ENCODE data around the gene ZNF117.

Gene ZNF117

DNA sequence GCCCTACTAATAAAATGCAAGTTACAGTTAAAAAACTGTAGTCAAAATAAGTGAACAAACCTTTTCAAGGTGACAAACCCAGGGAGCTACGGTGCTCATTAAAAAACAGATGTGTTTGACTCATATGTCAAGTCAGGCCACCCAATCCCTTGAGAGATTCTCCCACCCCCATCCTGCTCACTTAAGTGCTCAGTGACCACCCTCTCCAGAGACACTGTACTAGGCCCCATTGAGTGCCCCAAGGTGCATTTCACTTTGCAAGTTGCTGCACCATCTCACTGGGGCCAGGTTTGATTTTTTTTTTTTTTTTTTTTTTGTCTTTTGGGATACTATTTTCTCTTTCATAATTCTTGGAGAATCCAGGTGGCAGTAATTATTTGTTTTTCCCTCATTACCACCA, 13.7 kb upstream of the ZNF117 start:
- Mint-ChIP-seq H3K4me3 (peak overlapping the region; percentile 95 to 96), H3K9me3 (no peaks in the 10 kb centered on the region), H3K36me3 (ENCODE audit: insufficient read depth) (peaks cover 23% of the 10 kb centered on the region), H3K27ac (peak overlapping the region in 1 of 2 donors; percentile 98), H3K4me1 (ENCODE audit: low read depth in 2 of 2) (peaks cover 42 to 45% of the 10 kb centered on the region in 2 donors), H3K27me3 (no peaks in the 10 kb centered on the region)
- no peak for ATAC-seq (replicated peaks)
- no peak for DNase-seq

DNA sequence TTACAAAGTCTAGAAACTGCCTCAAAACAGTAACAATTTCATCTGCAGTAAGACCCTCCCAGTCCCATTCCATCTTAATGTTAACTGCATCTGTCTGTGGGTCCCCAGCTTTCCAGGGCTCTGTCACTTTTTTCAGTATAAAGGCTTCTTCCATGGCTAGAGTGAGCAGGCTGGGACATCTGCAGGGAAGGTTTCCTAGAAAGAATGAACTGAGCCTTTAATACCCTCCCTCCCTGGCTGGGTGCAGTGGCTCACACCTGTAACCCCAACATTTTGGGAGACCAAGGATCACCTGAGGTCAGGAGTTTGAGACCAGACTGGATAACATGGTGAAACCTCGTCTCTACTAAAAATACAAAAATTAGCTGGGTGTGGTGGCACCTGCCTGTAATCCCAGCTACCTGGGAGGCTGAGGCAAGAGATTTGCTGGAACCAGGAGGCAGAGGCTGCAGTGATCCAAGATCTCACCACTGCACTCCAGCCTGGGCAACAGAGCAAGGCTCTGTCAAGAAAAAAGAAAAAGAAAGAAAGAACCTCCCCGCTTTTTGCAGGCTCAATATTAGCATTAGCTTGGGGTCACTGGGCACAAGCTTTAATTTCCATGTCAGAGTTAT, 12.2 kb upstream of the ZNF117 start:
- Mint-ChIP-seq H3K4me1 (ENCODE audit: low read depth in 2 of 2) (peaks cover 42 to 56% of the 10 kb centered on the region in 2 donors), H3K27me3 (no peaks in the 10 kb centered on the region), H3K4me3 (no peak overlapping the region), H3K9me3 (peaks cover 4 to 8% of the 10 kb centered on the region in 2 donors), H3K27ac (peak overlapping the region; percentile 4 to 30), H3K36me3 (ENCODE audit: insufficient read depth) (peaks cover 34% of the 10 kb centered on the region)
- no peak for DNase-seq
- no peak for ATAC-seq (replicated peaks)

- Mint-ChIP-seq H3K4me1 (ENCODE audit: low read depth in 2 of 2) (peaks cover 32 to 46% of the 10 kb centered on the region in 2 donors), H3K9me3 (peaks cover 4 to 20% of the 10 kb centered on the region in 2 donors), H3K27ac (no peak overlapping the region), H3K4me3 (no peak overlapping the region), H3K27me3 (no peaks in the 10 kb centered on the region), H3K36me3 (ENCODE audit: insufficient read depth) (peaks cover 36% of the 10 kb centered on the region)
- no peak for DNase-seq
- ATAC-seq (replicated peaks), result no peak
Measured at GRCh38 chr7:65001291-65001814, 10.5 kb upstream of the ZNF117 start.

DNA sequence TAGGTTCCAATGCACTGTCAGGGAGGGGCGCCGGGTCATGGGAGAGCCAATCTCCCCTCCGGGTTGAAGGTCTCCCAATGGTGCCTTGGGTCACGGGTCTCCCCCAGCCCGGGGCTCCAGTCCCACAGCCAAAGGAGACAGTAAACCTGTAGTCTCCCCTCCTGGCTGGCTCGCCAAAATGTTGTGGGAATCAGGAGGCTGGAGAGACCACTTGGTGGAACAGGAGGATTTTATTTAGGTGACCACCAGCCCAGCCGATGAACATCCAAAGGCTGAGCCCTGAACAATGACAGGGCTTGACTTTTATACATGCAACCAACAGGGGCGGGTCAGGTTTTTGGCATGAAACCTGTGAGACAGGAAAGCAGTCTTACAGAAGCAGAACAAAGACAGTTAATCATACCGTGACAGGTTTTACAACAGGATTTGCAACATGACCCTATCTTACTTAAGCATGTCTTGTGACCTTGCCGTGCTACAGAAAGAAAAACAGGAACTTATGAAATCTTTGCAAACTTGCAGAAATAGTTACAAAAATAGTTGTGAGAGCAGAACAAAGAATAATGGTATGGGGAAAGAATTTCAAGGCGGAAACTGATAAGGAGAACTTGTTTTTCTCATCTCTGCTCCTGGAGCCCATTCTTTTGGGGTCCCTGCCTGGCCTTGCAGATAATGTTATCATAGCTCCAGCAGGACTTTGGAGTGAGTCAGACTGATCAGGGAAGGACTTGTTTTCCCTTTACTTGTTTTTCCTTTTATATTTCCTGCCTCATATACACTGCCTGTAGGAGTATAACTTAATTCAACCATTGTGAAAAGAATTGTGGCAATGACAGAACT, 8.5 kb upstream of the ZNF117 start:
- no peaks in the 10 kb centered on the region for H3K27me3 Mint-ChIP-seq
- ATAC-seq (replicated peaks), result no peak
- no peak overlapping the region for H3K4me3 Mint-ChIP-seq
- H3K27ac Mint-ChIP-seq, result peak overlapping the region in 1 of 2 donors; percentile 35
- DNase-seq, result no peak
- peaks cover 7 to 26% of the 10 kb centered on the region in 2 donors for H3K9me3 Mint-ChIP-seq
- peaks cover 27% of the 10 kb centered on the region for H3K36me3 Mint-ChIP-seq (ENCODE audit: insufficient read depth)
- peaks cover 18 to 29% of the 10 kb centered on the region in 2 donors for H3K4me1 Mint-ChIP-seq (ENCODE audit: low read depth in 2 of 2)

DNA sequence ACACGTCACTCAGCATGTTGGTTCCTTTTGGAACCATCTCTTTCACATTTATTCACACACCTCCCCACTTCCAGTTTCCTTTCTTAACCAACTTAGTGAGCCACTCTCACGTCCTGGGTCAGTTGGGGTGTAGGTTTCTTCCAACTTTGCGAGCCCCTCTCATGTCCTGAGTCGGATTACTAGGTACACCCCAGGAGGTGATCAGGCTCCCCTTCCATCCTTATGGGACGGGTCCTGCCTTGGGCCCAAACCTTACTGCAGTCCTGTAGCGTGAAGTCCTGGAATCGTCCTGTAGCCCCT, 8.0 kb upstream of the ZNF117 start:
- Mint-ChIP-seq H3K4me1 (ENCODE audit: low read depth in 2 of 2) (peaks cover 17 to 26% of the 10 kb centered on the region in 2 donors), H3K4me3 (no peak overlapping the region), H3K27me3 (no peaks in the 10 kb centered on the region), H3K9me3 (peaks cover 7 to 30% of the 10 kb centered on the region in 2 donors), H3K27ac (peak overlapping the region in 1 of 2 donors; percentile 35), H3K36me3 (ENCODE audit: insufficient read depth) (peaks cover 26% of the 10 kb centered on the region)
- no peak for ATAC-seq (replicated peaks)
- no peak for DNase-seq

DNA sequence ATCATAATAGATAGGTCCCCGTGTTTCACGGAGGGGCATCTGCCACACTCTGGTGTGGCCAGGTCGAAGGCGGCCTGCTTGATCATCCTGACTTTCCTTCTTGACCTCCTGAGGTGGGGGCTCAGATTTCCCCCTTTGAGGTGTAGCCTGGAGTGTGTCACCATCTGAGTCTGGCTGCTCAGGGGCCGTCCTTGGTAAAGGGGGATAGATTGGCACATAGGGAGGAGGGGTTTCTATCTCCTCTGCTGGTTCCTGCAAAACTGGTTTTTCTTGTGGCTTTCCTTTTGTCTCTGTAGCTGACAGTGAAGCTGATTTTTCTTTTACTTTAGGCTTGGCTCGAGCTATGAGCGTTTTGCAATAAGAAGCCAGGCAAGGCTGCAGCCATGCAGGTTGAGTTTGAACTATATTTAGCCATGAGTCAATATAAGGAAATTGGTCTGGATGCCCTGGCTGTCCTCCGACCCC, 7.1 kb upstream of the ZNF117 start:
- DNase-seq (no peak), ATAC-seq (replicated peaks) (no peak)
- Mint-ChIP-seq H3K4me1 (ENCODE audit: low read depth in 2 of 2) (peaks cover 13 to 23% of the 10 kb centered on the region in 2 donors), H3K9me3 (peaks cover 7 to 30% of the 10 kb centered on the region in 2 donors), H3K36me3 (ENCODE audit: insufficient read depth) (peaks cover 26% of the 10 kb centered on the region), H3K27ac (no peak overlapping the region), H3K4me3 (no peak overlapping the region), H3K27me3 (no peaks in the 10 kb centered on the region)

DNA sequence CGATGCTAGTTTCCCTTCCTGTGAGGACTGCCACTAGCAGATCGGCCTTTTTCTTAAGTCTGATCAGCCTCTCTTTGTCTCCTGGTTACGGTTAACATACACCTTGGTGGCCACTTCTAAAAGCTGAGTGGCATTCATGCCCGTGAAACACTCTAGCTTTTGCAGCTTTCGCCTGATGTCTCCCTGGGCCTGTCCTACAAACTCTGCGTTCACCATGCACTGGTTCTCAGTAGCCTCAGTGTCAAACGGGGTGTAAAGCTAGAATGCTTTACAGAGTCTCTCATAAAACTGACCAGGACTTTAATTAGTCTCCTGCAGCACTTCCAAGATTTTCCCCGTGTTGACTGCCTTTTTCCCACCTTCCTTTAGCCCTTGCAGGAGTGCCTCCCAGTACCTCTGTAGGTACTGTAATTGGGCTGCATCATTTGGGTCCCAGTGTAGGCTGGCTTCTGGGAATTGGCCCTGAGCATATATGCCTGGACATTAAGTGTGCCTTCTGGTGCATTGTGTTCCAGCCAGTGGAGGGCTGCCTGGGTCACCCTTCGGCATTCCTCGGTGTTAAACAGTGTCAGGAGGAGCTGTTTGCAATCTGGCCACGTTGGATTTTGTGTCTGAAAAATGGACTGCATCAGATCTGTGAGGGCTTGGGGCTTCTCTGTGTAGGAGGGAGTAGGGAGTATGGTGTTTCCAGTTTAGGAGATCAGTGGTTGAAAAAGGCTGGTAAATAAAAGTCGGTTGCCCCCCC, 6.5 kb upstream of the ZNF117 start:
- no peaks in the 10 kb centered on the region for H3K27me3 Mint-ChIP-seq
- peaks cover 8 to 34% of the 10 kb centered on the region in 2 donors for H3K9me3 Mint-ChIP-seq
- DNase-seq (no peak), ATAC-seq (replicated peaks) (no peak)
- H3K36me3 Mint-ChIP-seq (ENCODE audit: insufficient read depth), result peaks cover 26% of the 10 kb centered on the region
- H3K4me1 Mint-ChIP-seq (ENCODE audit: low read depth in 2 of 2), result peaks cover 9 to 17% of the 10 kb centered on the region in 2 donors
- no peak overlapping the region for H3K27ac Mint-ChIP-seq
- no peak overlapping the region for H3K4me3 Mint-ChIP-seq

DNA sequence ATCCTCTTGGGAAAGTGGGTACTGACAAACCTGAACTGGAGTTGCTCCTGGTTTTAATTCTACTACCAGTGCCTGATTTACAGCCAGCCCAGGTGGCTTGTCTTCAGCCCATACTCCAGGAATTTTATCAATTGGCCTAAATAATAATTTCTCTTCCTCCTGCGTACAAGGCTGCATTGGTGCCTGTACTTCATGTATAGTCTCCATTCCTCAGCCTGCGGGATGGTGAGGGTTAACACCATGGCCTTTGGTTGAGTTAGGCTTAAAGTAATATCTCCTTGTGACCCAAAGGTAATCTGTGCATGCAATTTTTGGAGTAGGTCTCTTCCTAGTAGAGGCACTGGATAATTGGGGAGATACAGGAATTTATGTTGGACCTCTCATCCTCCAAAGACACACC, 5.5 kb upstream of the ZNF117 start:
- H3K27ac Mint-ChIP-seq, result no peak overlapping the region
- DNase-seq, result no peak
- peaks cover 20% of the 10 kb centered on the region for H3K36me3 Mint-ChIP-seq (ENCODE audit: insufficient read depth)

GRCh38 chr7:64993901-64994300, 3.1 kb upstream of the ZNF117 start:
- H3K27me3 Mint-ChIP-seq, result no peaks in the 10 kb centered on the region
- H3K36me3 Mint-ChIP-seq (ENCODE audit: insufficient read depth), result peaks cover 12% of the 10 kb centered on the region
- H3K4me1 Mint-ChIP-seq (ENCODE audit: low read depth in 2 of 2), result peaks cover 0 to 11% of the 10 kb centered on the region in 2 donors
- no peak overlapping the region for H3K27ac Mint-ChIP-seq
- peaks cover 18 to 50% of the 10 kb centered on the region in 2 donors for H3K9me3 Mint-ChIP-seq
- DNase-seq (no peak), ATAC-seq (replicated peaks) (no peak)
- no peak overlapping the region for H3K4me3 Mint-ChIP-seq

More for the DNA sequence above, 5.5 kb upstream of the ZNF117 start:
- Mint-ChIP-seq H3K4me1 (ENCODE audit: low read depth in 2 of 2) (peaks cover 3 to 16% of the 10 kb centered on the region in 2 donors), H3K4me3 (no peak overlapping the region), H3K9me3 (peaks cover 13 to 37% of the 10 kb centered on the region in 2 donors), H3K27me3 (no peaks in the 10 kb centered on the region)
- no peak for ATAC-seq (replicated peaks)

- Mint-ChIP-seq H3K27me3 (no peaks in the 10 kb centered on the region), H3K36me3 (ENCODE audit: insufficient read depth) (peaks cover 8% of the 10 kb centered on the region), H3K27ac (no peak overlapping the region), H3K4me3 (no peak overlapping the region), H3K4me1 (ENCODE audit: low read depth in 2 of 2) (peaks cover 0 to 4% of the 10 kb centered on the region in 2 donors), H3K9me3 (peaks cover 16 to 53% of the 10 kb centered on the region in 2 donors)
- ATAC-seq (replicated peaks) (no peak), DNase-seq (no peak)
Measured at GRCh38 chr7:64992971-64993370, 2.1 kb upstream of the ZNF117 start.

DNA sequence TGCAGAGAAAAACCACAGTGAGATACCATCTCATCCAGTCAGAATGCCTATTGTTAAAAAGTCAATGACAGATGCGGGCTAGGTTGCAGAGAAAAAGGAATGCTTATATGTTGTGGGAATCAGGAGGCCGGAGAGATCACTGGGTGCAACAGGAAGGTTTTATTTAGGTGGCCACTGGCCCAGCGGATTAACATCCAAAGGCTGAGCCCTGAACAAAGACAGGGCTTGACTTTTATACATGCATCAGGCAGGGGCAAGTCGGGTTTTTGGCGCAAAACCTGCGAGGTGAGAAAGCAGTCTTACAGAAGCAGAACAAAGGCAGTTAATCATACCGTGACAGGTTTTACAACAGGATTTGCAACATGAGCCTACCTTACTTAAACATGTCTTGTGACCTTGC, 620 bp downstream of the ZNF117 start:
- Mint-ChIP-seq H3K36me3 (ENCODE audit: insufficient read depth) (no peaks in the 10 kb centered on the region), H3K4me1 (ENCODE audit: low read depth in 2 of 2) (peaks cover 0 to 4% of the 10 kb centered on the region in 2 donors), H3K9me3 (peaks cover 16 to 39% of the 10 kb centered on the region in 2 donors), H3K27ac (no peak overlapping the region), H3K27me3 (no peaks in the 10 kb centered on the region), H3K4me3 (no peak overlapping the region)
- DNase-seq (no peak), ATAC-seq (replicated peaks) (no peak)

- DNase-seq, result no peak
- peaks cover 8 to 9% of the 10 kb centered on the region in 2 donors for H3K9me3 Mint-ChIP-seq
Measured at GRCh38 chr7:64978497-64979203, 12.2 kb downstream of the ZNF117 start.

DNA sequence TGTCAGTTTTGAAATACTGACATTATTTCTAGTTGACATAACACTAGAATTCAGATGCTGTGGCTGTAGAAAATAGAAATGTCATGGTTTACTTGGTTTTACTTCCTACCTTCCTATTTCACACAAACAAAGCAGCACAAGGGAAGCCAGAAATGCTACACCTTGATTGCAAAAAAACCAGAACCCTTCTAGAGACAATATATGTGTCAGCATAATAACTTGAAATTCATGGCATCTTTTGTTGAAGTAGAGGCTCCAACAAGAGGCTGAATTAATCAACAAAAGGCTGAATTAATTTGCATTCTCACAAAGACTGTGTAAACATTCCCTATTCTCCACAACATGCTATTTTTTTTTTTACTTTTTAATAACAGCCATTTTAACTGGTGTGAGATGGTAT, 25.2 kb downstream of the ZNF117 start:
- ATAC-seq (replicated peaks) (no peak), DNase-seq (no peak)
- no peak overlapping the region for H3K4me3 Mint-ChIP-seq
- H3K27ac Mint-ChIP-seq, result no peak overlapping the region
- no peaks in the 10 kb centered on the region for H3K4me1 Mint-ChIP-seq (ENCODE audit: low read depth in 2 of 2)
- no peaks in the 10 kb centered on the region for H3K9me3 Mint-ChIP-seq
- H3K36me3 Mint-ChIP-seq (ENCODE audit: insufficient read depth), result no peaks in the 10 kb centered on the region
- H3K27me3 Mint-ChIP-seq, result peaks cover 7 to 10% of the 10 kb centered on the region in 2 donors

More at GRCh38 chr7:64978497-64979203, 12.2 kb downstream of the ZNF117 start:
- Mint-ChIP-seq H3K36me3 (ENCODE audit: insufficient read depth) (peaks cover 24% of the 10 kb centered on the region), H3K27me3 (no peaks in the 10 kb centered on the region), H3K4me3 (no peak overlapping the region), H3K27ac (no peak overlapping the region), H3K4me1 (ENCODE audit: low read depth in 2 of 2) (no peaks in the 10 kb centered on the region)
- ATAC-seq (replicated peaks), result no peak
